SK-N-SH (cell line): ENCODE data around the gene PDCD2.

ENCODE experiments used
- CTCF ChIP-seq: fragments of 200-600 bp; sonication (generic); IDR thresholded peaks from 2 replicates; pipeline ENCODE4 v1.6.1; 2017; ENCODE audit warnings: antibody characterized with exemption, mild to moderate bottlenecking, moderate library complexity
- FOXJ3 ChIP-seq: sonication (generic); formaldehyde crosslinking; IDR thresholded peaks from 2 replicates; pipeline ENCODE4 v1.5.1; 2020; ENCODE audit warnings: mild to moderate bottlenecking, missing genetic modification reagents
- GATA2 ChIP-seq: sonication (generic); formaldehyde crosslinking; IDR thresholded peaks from 2 replicates; pipeline ENCODE4 v1.5.0; 2020; ENCODE audit warnings: mild to moderate bottlenecking, missing genetic modification reagents
- MAX ChIP-seq: IDR thresholded peaks from 2 replicates; pipeline ENCODE4 v1.4.0; 2012; ENCODE audit warnings: low read depth
- NFIC ChIP-seq: IDR thresholded peaks from 2 replicates; pipeline ENCODE4 v1.4.0; 2012; ENCODE audit warnings: borderline replicate concordance
- RAD21 ChIP-seq: IDR thresholded peaks from 2 replicates; pipeline ENCODE4 v1.6.1; 2012; ENCODE audit warnings: mild to moderate bottlenecking, low read length
- REST ChIP-seq: IDR thresholded peaks from 2 replicates; pipeline ENCODE4 v1.6.1; 2012; ENCODE audit warnings: mild to moderate bottlenecking, low read depth, low read length, moderate library complexity
- SMC3 ChIP-seq: IDR thresholded peaks from 2 replicates; pipeline ENCODE4 v1.6.1; 2012; ENCODE audit warnings: low read depth, low read length, improper control_type of control experiment
- TCF12 ChIP-seq: IDR thresholded peaks from 2 replicates; pipeline ENCODE4 v1.4.0; 2012

GRCh38 chr6:170525795-170526194 lies 58.6 kb downstream of the PDCD2 start:
- no peak for TF ChIP-seq CTCF
- no peak for TF ChIP-seq NFIC
- TF ChIP-seq GATA2 (CRISPR knock-in tag): no peak
- TF ChIP-seq TCF12: no peak
- TF ChIP-seq RAD21: no peak
- TF ChIP-seq FOXJ3 (CRISPR knock-in tag): no peak
- no peak for TF ChIP-seq REST
- no peak for TF ChIP-seq MAX
- no peak for TF ChIP-seq SMC3
